ENCODE data around the gene SMG6.

- TF ChIP-seq POLR2A (IDR thresholded peaks at IDR 0.05) (no peak), CTCF (IDR thresholded peaks at IDR 0.05) (no peak)
These were observed 23.9 kb downstream of the SMG6 start for GRCh38 chr17:2279707-2280106.
